ENCODE measurements around the gene FN1. TPM values are rescaled to one million over a fixed set of nuclear protein-coding genes. Genes with fewer than 3 reads are reported as not detected.

Gene FN1
- total and polyA plus RNA-seq, 2 donors (not counting 3 experiments of a cell fraction or from before 2014, with no cell fraction given) = 3,221 to 3,740 TPM

GRCh38 chr2:215397632-215398341 lies 38.1 kb downstream of the FN1 start:
- no peaks in the 10 kb centered on the region for H3K9me3 ChIP-seq (replicated peaks; ENCODE audit: control insufficient read depth, insufficient read depth, low read length)
- H3K27me3 ChIP-seq (ENCODE audit: control insufficient read depth in 2 of 2, insufficient read depth in 2 of 2, low read length in 2 of 2) = no peaks in the 10 kb centered on the region
- CTCF ChIA-PET = interaction anchor here (5.0 kb wide), 1 partner anchor 534 kb away, joined by 33 read pairs; no protein-coding TSS in a partner anchor
- no peak overlapping the region for H2AFZ ChIP-seq (ENCODE audit: low read depth, low read length)
- H3K79me2 ChIP-seq (ENCODE audit: control insufficient read depth, insufficient read depth, low read length) = peaks cover 10% of the 10 kb centered on the region
- H3K4me1 ChIP-seq (ENCODE audit: control insufficient read depth, extremely low read depth, insufficient read depth, low read length) = peaks cover 20% of the 10 kb centered on the region
- FAIRE-seq = peak; percentile 33
- peak; percentile 35 for DNase-seq (ENCODE audit: low read depth, low spot score)
- no peaks in the 10 kb centered on the region for H3K9me1 ChIP-seq (replicated peaks; ENCODE audit: control insufficient read depth, extremely low read depth, insufficient read depth, low read length)
- POLR2A ChIA-PET = no interaction called here
- H3K36me3 ChIP-seq (ENCODE audit: control insufficient read depth in 2 of 2, extremely low read depth in 1 of 2, insufficient read depth in 2 of 2, low read length in 2 of 2) = peaks cover 47 to 73% of the 10 kb centered on the region in 2 experiments
- intact Hi-C loops (cut with micrococcal nuclease) (loop anchor here (2.0 to 5.0 kb wide), 2 partner anchors 35 to 523 kb away; no protein-coding TSS in a partner anchor), dilution Hi-C loops (cut with MboI; ENCODE audit: extremely low pct_ligation_motif_present, low sequenced_read_pairs) (no loop called here)
- no peak overlapping the region for H3K4me2 ChIP-seq (ENCODE audit: insufficient read depth, low read length)
- BruUV-seq (replicated peaks) = TSS peak; percentile 17
- H3K9ac ChIP-seq (replicated peaks; ENCODE audit: extremely low read depth, insufficient read depth, low read length) = no peak overlapping the region
- TF ChIP-seq MYC (IDR thresholded peaks at IDR 0.05; ENCODE audit: low read depth, low read length) = no peak
- TF ChIP-seq JUN (IDR thresholded peaks at IDR 0.05; ENCODE audit: borderline replicate concordance, insufficient read depth, insufficient read length, low read depth) = no peak
- TF ChIP-seq POLR2A (IDR thresholded peaks at IDR 0.05; ENCODE audit: low read depth, low read length) = peak; percentile 38
- no peak for TF ChIP-seq MAX (IDR thresholded peaks at IDR 0.05; ENCODE audit: insufficient read depth, insufficient read length)
- TF ChIP-seq FOS (IDR thresholded peaks at IDR 0.05; ENCODE audit: borderline replicate concordance, insufficient read depth, low read length) = no peak
- TF ChIP-seq EZH2 (IDR thresholded peaks at IDR 0.05; ENCODE audit: borderline replicate concordance, low read depth, low read length, severe bottlenecking) = no peak
- TF ChIP-seq GATA2 (IDR thresholded peaks at IDR 0.05; ENCODE audit: insufficient read depth, insufficient read length, low read depth, low read length) = no peak
- no peaks in the 10 kb centered on the region for H4K20me1 ChIP-seq (replicated peaks; ENCODE audit: control insufficient read depth, extremely low read depth, insufficient read depth, low read length)
- no peak overlapping the region for H3K4me3 ChIP-seq (replicated peaks in 1 of 3; ENCODE audit: insufficient read depth in 1 of 3, low read depth in 1 of 3, low read length in 3 of 3)
- peak overlapping the region; percentile 10 for H3K27ac ChIP-seq (ENCODE audit: insufficient read depth, low read depth, low read length)

Measured in endothelial cell of umbilical vein (primary cell).